SK-N-DZ (cell line): Measurements from ENCODE around the gene TOR1AIP2. TPM values are rescaled to one million over a fixed set of nuclear protein-coding genes. Genes with fewer than 3 reads are reported as not detected.

Source experiments
- DNase-seq: peaks from one replicate; pipeline ENCODE4 v3.0.0-alpha.2; 2015; ENCODE audit warnings: low spot score
- polyA plus RNA-seq, 2 experiments: library from polyadenylated mRNA; depleted of rRNA; stranded (reverse); fragments of >200 nt; gene quantifications; 2 replicates each; pipeline ENCODE4 v1.2.3, GENCODE V29; 2014

The TOR1AIP2 gene
- polyA plus RNA-seq (2014; cell fraction: cytosol; rRNA removed): 25.1 and 26.4 TPM in 2 replicates
- 19.5 and 21.7 TPM in 2 replicates for polyA plus RNA-seq (2014; cell fraction: nucleus; rRNA removed)

DNA sequence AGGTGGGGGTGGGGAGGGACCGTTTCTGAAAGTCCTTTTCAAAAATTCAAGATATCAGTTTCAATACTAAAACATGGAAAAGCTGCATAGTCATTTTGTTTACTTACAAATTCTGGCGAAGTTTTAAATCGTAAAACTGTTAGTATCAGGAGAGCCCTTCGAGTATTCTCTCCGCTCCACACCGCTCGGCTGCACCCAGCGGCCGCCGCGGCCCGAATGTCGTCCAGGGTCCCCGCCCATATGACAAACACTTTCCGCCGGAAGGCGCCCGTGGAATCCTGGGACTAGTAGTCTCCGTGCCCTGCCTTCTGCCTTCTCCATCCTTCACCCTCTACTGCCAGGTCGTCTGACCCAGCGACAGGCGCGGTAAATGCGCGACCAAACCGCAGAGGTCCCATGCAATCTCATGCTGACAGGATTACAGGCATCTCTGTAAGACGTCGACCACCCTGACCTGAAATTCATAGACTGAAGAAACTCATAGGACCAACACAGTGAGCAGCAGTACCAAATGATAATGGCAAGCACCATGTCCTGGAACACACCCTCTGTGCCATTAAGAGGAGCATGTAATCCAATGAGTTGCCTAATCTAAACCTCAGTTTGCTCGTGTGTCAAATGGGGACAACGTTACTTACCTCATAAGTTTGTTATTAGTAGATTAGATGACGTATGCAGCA is at the start of gene TOR1AIP2:
TSS of gene TOR1AIP2 (minus strand) at position 218 of the 680 bp plus-strand sequence. CDS start 25,138 bp downstream, outside the sequence.
- DNase-seq: peak; percentile 88

- no peak for DNase-seq
These were observed 49.2 kb upstream of the TOR1AIP2 start for GRCh38 chr1:179926850-179927205.

DNA sequence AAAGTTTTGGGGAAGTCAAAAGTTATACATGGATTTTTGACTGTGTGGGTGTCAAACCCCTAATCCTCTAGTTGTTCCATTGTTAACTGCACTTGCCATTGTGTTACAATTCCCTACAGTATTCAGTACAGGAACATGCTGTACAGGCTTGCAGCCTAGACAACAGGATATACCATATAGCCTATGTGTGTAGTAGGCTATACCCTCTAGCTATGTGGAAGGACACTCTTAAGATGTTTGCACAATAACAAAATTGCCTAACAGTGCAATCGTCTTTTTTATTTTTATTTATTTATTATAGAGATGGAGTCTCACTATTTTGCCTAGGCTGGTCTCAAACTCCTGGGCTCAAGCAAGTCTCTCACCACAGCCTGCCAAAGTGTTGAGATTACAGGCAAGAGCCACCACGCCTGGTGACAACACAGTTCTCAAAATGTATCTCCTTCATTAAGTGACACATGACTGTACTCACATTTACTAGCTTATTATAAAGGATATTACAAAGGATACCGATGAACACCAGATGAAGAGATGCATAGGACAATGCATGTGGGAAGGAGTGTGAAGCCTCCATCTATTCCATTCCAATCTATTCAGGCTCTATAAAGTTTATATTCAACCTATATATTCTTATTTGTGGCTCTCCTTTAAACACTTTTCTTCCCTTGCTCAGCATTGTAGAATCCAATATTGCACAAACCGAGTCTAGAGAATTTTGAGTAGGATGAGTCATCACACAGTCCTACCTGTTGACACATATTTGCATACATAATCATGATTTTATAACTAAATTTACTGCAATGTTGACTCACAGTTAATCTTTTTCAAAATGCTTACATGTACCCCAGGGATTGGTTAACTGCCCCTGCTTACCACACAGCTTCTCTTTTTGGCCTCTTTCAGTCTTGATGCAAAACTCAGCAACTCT is 48.6 kb upstream of the TOR1AIP2 start:
- DNase-seq: no peak

GRCh38 chr1:179925302-179925701 is 47.7 kb upstream of the TOR1AIP2 start:
- DNase-seq: no peak

DNA sequence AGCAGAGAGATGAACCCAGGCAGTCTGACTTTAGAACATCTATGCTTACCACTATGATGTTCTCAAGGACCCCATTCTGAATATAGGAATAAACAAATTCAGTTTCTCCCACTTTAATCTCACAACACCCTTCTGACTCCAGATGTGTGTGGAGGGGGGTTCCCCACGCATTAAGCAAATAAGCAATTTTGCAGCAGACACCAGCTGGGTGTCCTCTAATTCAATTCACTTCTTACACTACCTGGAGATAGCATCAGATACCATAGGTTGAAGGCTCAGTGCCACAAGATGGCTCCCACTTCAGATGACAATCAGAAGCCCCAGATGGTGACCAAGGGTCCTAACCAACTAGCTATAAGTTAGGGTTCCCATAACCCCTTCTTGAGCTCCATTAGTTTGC is 46.7 kb upstream of the TOR1AIP2 start:
- peak; percentile 56 for DNase-seq

GRCh38 chr1:179923029-179923428 is 45.4 kb upstream of the TOR1AIP2 start:
- DNase-seq: no peak

GRCh38 chr1:179921981-179922872 is 44.6 kb upstream of the TOR1AIP2 start:
- DNase-seq: no peak

DNA sequence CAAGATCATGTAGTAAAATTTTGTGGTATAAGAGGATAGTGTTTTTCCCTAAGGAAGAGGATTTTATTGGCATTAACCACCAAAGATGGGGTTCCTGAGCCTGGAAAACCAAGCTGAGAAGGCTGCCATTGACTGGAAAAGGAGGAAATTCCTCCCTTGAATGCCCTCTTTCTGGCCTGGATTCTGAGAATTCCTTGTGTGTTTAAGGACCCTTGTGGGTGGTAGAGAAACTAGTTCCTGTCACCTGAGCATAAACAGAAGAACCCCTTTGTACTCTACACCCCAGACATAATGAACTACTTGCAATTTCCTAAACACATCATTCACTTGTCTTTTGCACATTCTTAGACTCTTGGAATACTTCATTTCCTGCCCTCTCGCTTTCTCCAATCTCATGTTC is 43.9 kb upstream of the TOR1AIP2 start:
- no peak for DNase-seq

DNA sequence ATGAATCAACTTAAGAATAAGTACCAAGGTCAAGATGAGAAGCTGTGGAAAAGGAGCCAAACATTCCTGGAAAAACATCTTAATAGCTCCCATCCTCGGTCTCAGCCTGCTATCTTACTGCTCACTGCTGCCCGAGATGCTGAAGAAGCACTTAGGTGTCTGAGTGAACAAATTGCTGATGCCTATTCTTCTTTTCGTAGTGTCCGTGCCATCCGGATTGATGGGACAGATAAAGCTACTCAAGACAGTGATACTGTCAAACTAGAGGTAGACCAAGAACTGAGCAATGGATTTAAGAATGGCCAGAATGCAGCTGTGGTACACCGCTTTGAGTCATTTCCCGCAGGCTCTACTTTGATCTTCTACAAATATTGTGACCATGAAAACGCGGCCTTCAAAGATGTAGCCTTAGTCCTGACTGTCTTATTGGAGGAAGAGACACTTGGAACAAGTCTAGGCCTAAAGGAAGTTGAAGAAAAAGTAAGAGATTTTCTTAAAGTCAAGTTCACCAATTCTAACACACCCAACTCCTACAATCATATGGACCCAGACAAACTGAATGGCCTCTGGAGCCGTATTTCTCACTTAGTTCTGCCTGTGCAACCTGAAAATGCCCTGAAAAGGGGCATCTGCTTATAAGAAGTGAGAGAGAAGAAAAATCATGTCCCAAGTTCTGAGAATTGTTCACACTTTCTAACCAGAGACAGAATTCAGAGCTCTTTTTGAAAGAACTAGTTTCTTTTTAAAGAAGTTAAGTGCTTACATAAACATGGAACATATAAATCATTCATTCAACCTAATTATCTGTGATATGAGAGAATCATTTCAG is 40.2 kb upstream of the TOR1AIP2 start:
- no peak for DNase-seq

- no peak for DNase-seq
These were observed 34.2 kb upstream of the TOR1AIP2 start for GRCh38 chr1:179911812-179912211.

- no peak for DNase-seq
These were observed 33.3 kb upstream of the TOR1AIP2 start for GRCh38 chr1:179910934-179911333.

DNA sequence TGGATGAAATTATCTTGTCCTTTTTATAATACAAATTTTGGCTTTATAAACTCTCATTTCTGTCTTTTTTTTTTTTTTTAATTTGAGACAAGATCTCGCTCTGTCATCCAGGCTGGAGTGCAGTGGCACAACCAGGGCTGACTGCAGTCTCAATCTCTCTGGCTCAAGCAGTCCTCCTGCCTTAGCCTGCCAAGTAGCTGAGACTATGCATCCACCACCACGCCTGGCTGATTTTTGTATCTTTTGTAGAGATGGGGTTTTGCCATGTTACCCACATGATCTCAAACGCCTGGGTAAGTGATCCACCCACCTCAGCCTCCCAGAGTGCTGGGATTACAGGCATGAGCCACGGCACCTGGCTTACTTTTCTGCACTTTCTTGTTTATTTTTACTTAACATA is 12.0 kb upstream of the TOR1AIP2 start:
- DNase-seq: no peak

- no peak for DNase-seq
These were observed 10.5 kb upstream of the TOR1AIP2 start for GRCh38 chr1:179888071-179888470.

DNA sequence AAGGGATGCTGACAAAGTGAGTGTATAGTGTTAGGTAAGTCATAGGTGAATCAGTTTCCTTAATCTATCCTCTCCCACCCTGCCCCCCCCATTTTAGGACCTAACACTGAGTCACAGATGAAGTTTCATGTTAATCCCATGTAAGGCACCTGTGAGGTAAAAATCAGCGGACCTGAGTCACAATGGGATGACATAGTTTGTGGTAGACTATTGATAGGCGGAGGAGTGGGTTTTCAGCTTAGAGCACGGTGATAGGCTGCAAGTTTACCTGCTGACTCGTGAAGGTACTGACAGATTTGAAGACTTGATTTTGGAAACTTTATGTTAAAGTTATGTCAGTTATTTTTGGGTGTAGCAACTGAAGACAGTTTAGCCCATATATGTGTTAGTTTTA is 6.1 kb upstream of the TOR1AIP2 start:
- DNase-seq: no peak

- DNase-seq: no peak
These were observed 5.6 kb upstream of the TOR1AIP2 start for GRCh38 chr1:179883040-179883744.

GRCh38 chr1:179882253-179883039 is 4.8 kb upstream of the TOR1AIP2 start, which contains the start of gene TOR1AIP1:
TOR1AIP1 (plus strand) TSS chr1:179882285; CDS start chr1:179882503, 218 bp downstream.
- DNase-seq: peak; percentile 97

- DNase-seq: peak; percentile 91
These were observed 4.1 kb upstream of the TOR1AIP2 start for GRCh38 chr1:179881642-179882252.

- no peak for DNase-seq
These were observed 2.2 kb upstream of the TOR1AIP2 start for GRCh38 chr1:179879797-179880196.

GRCh38 chr1:179876300-179876715 is 1.3 kb downstream of the TOR1AIP2 start:
- no peak for DNase-seq
